Stimulated activated CD4-positive, alpha-beta T cell treated with anti-CD3 and anti-CD28 coated beads, Interleukin-1b, Interleukin-23, amount 100 ng/mL, for 4 hours (primary cell): ENCODE data around the gene HLA-B.
"Not testable (repeated sequence)": the region's sequence is repeated elsewhere in the genome, so short reads cannot be mapped to it uniquely, and the experiment has no call there.

ENCODE experiments used
- DNase-seq, 2 donors: peaks; one replicate each; pipeline ENCODE4 v3.0.0-alpha.2; 2020; ENCODE audit warnings: low read depth in 2 of 2

Gene HLA-B

DNA sequence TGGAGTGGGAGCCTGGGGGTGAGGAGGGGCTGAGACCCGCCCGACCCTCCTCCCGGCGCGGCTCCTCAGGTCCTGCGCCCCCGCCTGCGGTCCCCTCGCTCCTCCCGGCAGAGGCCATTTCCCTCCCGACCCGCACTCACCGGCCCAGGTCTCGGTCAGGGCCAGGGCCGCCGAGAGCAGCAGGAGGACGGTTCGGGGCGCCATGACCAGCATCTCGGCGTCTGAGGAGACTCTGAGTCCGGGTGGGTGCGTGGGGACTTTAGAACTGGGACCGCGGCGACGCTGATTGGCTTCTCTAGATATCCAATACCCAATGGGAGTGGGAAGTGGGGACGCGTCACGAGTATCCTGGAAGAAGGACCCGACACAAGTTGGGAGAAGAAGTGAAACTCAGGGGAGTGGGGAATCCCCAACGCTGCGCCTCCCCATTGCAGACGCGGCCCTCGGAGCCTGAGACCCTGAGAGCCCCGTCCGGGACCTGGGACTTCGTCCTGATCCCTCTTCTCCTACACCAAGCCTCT is at the start of gene HLA-B:
Gene HLA-B (minus strand): TSS at position 234 of the 521 bp plus-strand sequence. CDS start 21 bp downstream, at position 213.
- peak; percentile 60 to 72 for DNase-seq

DNA sequence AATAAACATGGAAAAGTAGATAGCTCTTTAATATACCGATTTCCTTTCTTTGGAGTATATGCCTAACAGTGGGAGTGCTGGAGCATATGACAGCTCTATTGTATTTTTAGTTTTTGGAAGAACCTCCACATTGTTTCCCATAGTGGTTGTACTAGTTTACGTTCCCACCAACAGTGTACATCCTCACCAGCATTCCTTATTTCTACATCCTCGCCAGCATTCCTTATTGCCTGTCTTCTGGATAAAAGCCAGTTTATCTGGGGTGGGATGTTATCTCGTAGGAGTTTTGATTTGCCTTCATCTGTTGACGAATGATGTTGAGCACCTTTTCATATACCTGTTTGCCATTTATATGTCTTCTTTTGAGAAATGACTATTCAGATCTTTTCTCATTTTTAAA is 49.0 kb upstream of the HLA-B start:
- no peak for DNase-seq

DNA sequence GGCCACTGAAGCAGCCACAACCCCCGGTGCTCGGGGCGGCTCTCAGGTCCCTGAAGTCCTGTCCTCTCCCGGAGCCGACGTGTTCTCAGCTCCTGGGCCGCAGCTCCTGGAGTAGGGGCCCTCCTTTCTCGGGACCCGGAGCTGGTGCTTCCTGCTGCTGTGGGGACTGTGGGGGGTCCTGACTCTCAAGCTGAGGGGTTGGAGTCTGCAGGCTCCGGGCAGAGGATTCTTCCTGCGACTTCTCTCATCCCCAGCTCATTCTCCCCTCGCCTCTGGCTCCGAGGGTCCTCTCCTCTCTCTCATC is 47.0 kb upstream of the HLA-B start:
- DNase-seq = not testable (repeated sequence)

DNA sequence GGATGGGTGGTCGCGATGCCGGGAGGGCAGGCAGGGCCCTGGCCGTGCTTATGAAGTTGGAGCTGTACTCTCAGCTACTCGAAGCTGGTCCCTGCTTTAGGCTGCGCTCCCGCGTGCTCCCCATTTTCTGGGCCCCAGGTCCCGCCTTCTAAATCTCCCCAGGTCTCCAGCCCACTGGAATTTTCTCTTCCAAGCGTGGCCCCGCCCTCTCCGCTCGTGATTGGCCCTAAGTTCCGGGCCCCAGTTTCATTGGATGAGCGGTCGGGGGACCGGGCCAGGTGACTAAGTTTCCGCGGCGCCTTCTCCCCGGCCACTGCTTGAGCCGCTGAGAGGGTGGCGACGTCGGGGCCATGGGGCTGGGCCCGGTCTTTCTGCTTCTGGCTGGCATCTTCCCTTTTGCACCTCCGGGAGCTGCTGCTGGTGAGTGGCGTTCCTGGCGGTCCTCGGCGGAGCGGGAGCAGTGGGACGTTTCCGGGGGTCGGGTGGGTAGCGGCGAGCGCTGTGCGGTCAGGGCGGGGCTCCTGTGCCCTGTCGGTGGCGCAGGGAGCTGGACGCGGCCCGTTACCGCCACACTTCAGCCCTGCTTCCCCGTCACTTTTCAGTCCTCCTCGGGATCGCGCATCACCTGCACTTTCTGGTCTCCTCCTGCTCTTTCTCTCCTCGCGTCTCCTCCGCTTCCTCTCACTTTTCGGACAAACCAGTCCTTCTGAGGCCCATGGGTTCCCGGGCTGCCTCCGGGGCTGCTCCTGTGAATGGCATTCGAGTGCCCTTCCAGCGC is 46.5 kb upstream of the HLA-B start, which contains the start of gene MICA:
Gene MICA (plus strand): TSS at position 313 of the 778 bp plus-strand sequence. CDS start 38 bp downstream, at position 351.
- DNase-seq = peak; percentile 43 to 65

DNA sequence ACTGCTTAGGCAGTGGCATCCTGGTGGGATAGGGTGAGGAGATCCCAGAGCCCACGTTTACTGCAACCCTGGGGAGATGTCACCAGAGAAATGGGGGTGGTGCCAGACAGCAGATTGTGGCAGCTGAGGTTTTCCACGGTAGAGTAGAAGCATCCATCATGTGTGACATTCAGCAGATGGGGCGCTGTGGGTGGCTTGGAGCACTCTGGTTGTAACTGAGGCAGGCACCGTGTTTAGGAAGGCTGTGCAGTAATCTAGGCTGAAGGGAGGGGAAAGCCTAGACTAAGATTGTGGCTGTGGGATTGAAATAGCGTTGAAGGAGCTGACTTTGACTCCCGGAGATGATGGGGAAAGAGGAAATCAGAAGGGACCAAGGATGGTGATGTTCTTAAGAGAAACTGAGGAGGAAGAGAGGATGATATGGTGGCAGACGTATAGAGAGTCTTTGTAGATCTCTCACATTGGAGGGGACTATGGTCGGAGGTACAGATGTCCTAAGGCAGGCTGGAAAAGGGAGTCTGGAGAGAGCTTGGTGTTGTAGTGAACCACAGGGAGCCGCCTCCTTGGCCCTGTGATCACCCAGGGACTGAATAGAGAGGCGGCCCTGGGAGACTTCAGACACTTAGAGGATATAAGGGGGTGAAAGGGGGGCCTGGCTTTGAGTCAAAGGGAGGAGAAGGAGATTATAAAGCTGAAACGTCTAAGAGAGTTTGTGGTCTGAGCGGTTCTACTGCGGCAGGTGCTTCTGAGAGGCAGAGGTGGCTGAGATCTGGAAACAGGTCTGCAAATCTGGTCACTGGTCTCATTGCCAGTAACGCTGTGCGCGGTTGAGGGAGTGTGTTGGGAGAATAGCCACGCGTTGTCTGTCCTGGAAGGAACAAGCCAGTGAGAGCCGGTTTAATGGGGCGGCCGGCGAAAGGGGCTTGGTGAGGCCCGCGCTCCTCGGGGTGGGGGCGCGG is 45.6 kb upstream of the HLA-B start:
- peak in 1 of 2 donors; percentile 16 for DNase-seq

DNA sequence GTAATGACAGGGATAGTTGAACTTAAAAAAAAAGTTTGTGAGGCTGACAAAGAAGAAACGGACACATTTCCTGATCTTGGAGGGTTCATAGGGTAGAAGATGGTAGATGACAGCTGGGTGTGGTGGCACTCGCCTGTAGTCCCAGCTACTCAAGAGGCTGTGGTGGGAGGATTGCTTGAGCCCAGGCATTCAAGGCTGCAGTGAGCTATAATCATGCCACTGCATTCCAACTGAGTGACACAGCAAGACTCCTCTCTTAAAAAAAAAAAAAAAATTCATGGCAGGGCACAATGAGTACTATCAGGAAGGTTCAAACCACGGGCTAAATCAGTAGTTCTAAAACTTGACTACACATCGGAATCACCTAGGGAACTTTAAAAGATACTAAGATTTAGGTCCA is 44.4 kb upstream of the HLA-B start:
- DNase-seq = no peak

DNA sequence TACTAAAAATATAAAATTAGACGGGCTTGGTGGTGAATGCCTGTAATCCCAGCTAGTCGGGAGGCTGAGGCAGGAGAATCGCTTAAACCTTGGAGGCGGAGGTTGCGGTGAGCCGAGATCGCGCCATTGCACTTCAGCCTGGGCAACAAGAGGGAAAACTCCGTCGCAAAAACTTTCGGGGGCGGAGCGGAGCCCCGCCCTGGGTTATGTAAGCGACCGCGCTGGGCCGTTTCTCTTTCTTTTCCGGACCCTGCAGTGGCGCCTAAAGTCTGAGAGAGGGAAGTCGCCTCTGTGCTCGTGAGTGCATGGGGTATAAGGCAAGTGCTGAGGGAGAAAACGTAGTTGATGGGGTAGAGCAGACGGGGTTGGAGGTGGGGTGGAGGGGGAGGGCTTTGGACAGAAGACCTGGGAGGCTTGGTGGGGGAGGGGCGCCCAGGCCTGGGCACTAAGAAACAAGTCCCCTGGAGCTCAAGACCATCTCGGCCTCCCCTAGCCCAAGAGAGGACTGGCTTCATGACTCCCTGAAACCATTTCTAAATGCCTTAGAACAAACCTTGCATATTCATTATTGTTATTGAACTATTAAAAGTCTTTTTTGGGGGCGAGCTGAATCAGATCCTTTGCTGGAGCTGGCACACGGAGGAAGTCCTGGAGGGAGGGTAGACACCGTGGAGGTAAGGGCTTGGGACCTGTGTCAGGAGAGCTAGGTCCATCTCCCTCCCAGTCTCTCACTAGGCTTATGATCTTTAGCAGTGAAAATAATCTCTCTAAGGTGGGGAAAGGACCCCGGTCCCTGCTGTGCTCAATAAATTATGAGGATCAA is 43.7 kb upstream of the HLA-B start:
- DNase-seq = peak; percentile 55 to 65

DNA sequence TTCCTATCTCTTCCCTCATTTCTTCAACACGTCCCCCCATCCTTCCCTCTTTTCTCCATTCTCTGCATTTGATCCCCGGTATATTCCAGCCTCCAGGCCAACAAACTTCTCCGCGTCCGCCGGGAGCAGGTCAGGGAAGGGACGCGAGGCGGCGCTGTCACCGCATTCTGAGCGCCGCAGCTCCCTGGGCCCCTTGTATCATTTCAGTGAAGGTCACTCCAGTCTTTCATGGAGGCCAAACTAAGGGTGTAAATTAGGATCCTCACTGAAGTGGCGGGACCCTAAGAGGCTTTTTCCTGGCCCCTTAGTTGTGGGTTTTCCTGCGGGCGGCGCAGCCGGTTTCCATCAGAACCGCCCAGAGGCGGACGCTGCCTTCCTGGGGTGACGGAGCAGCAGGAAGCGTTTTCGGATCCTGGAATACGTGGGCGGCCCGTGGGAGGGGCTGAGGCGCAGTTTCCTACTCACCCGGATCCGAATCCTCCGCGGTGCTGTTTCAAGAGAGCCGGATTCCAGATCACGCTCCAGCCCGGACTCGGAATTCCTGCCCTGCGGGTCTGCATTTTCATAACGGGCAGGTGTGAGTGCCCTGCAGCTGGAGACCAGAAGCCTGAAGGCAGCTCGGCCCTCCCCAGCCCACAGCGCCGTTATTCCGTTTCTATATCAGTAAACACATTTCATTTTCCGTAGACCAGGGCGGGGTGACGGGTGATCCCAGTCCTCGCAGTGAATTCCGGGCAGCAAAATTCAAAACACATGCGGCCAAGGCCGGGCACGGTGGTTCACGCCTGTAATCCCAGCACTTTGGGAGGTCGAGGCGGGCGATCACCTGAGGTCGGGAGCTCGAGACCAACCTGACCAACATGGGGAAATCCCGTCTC is 42.8 kb upstream of the HLA-B start:
- DNase-seq = peak; percentile 41 to 47

DNA sequence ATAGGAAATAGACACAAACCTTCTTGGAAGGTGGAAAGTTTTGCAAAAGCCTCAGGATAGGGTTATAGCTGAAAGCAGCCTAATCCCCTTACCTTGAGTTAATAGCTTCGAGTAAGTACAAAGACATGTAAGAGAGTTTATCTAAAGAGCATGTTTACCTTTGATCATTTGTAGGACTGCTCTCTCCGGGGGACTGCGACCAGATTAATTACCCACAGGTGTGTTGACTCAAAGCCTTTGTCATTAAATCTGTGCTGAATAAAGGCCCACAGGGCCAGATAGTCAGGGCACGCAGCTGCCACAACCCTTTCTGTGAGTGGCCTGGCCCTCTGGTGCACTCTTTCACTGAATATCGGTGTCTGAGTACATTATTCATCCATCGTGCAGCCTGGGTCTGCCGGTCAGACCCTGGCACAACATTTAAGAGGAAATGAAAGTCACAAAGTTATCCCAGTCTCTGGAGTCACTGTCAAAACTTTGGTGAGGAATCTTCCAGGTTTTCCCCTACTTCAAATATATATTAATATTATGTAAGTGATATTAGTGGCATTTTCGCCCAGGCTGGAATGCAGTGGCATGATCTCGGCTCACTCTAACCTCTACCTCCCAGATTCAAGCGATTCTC is 41.0 kb upstream of the HLA-B start:
- DNase-seq = no peak

DNA sequence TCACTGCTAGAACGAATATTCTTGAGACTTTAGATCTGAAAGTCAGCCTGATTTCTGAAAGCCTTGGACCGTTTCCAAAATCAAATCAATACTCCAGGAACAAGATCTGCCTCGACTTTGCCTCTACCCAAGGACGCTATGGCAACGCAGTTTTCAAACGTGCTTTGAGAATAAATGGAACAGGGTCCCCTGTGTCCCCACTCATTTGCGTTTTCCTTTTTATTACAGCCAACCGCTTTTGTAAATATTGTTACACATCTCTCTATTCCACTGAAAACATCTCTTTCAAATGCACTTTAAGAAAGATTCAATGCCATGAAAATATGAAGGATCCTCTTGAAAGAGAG is 40.1 kb upstream of the HLA-B start:
- not testable (repeated sequence) for DNase-seq

DNA sequence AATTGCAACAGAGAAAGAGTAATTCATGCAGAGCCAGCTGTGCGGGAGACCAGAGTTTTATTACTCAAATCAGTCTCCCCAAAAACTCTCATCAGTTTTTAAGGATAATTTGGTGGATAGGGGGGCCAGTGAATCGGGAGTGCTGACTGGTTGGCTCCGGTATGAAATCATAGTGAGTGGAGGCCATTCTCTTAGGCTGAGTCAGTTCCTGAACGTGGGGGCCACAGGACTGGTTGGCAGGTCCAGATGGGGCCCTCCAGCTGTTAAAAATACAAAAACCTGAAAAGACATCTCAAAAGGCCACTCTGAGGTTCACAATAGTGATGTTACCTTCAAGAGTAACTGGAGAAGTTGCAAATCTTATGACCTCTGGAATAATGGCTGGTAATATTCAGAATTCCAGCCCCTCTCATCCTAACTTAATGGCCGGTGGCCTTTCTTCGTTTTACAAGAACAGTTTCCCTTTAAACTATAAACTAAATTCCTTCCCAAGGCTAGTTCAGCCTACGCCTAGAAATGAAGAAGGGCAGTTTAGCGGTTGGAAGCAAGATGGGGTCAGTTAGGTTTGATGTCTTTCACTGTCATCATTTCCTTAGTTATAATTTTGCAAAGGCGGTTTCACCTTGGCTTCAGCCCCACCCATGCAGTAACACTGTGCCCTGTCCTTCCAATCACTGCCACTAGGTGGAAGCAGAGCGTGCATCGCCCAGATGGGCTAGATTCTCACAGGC is 39.6 kb upstream of the HLA-B start:
- DNase-seq = peak; percentile 82 to 89

DNA sequence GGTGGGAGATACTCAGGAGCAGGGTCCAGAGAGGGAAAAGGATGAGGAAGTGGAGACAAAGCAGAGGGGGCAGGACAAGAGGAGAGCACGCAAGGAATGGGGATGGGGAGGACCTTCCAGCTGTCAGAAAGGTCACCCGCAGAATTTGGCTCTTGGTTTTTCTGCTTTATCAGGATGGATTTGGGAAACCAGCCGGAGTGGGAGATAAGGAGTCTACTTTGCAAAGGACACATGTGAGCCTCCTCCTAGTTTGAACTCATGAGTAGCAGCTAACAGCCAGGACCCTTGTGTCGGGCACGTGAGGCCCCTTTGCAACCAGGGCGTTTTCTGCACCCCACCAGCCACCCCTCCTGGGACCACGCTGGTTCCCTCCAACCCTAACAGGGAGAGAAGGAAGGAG is 38.9 kb upstream of the HLA-B start:
- no peak for DNase-seq

DNA sequence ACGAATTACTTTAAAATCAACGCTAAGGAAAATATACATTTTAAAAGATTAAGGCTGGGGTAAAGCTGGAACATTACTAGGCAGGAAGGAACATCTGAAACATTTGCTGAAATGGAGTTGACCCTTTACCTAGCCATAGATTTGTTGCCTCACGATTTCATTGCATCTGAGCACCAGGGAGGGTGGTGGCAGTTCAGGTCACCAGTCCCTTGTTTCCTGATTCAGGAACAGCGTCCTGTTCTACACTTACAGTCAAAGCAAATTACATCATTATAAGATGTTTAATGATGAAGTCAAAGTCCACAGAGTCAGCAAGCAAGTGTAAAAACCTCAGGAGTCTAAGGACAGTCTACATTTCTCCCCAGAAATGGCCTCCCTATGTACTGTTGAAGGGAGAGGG is 37.4 kb upstream of the HLA-B start:
- DNase-seq = no peak

DNA sequence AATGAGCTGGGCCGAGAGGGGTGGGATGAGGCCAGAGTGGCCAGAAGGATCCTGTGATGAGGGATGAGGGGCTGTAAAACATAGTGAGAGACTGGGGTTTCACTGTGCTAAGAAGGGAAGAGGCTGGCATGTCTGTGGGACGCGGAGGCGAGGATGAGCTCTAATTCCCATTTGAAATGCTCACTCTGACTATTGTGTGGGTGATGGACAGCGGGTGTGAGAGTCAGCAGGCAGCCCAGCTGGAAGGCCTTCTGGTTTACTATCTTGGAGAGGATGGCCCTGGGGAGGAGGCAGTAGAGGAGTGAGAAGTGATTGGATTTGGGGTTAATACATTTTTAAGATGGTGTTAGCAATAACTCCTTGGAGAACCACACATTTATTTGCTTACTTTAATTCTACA is 37.0 kb upstream of the HLA-B start:
- DNase-seq = no peak

DNA sequence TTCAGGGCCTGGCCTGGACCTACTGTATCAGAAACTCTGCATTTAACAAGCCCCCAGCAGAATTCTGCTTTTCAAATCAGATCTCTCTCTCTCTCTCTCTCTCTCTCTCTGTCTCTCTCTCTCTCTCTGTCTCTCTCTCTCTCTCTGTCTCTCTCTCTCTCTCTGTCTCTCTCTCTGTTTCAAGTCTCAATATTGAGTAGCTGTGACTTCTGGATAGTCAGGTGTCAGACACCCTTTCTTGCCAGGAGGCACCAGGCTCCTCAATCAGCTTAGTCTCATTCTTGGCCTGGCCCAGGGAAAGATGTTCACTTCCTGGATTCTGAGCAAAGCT is 32.8 kb upstream of the HLA-B start:
- not testable (repeated sequence) for DNase-seq

DNA sequence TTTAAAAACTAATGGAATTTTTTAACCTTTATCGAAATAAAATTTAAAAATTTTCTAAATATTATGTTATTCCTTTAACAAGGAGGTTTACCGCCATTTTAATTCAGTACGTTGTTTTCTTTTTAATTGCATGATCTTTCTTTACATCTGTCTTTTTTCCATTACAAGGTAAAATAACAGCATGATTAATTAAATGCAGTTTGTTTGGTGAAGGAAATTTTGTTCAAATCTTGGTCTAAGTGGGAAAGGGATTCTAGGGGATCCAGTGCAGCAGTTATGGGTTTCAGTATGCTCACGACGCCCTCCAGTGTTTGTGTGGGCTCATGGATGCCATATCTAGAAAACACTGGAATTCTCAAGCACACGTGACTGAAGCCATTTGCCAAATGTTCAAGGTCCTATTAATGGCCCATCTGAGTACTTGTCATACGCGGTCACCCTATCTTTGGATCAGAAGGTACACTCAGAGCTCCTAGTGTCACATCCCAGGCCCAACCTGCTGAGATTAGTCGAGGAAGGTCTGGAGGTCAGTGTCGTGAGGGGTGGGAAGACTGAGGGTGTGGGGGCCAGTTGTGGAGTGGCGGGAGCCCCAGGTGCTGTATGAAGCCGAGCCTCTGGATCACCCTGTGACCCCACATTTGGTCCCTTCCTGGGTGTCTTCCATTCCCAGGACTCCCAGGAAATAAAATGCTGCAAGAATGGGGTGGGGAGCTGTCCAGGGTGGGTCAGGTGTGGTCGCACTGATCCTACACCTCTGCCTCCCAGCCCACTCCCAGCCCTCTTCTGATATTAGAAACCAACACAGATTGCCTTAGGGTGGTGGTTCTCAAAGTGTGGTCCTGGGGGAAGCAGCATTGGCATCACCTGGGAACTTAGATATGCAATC is 32.2 kb upstream of the HLA-B start:
- not testable (repeated sequence) for DNase-seq

DNA sequence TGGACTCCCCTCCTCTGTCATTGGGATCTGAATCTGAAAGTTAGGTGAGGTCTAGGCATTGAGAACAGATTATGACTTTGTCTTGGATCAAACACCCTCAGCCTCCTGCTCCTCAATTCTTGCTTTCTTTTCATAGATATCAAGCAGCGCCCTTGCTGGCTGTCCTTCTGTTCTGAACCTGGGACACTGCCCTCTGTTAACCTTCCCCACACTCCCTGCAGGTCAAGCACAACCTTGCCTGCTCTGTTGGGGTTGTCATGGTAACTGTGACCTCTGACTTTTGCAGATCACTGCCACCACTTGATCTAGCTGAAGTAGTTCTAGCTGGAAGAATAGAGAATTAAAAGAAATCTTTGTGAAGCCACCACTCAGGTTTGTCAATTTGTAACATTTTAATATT is 30.0 kb upstream of the HLA-B start:
- DNase-seq = no peak

DNA sequence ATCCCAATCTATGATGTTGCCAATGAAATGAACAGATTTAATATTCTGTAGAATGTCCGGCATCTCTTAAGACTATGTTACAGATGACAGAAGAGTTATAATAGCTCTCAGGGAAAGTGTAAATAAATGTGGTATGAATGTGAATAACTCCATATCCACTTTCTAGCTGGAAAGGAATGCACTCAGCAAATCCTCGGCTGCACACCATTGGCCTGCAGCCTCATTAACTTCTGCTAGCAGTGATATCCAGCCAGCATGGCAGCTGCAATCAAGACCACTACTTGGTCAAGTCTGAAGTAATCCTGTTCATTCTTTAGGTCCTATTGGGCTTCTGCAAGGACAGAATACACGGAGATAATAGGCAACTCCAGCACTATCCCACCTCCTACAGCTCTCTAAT is 29.1 kb upstream of the HLA-B start:
- no peak for DNase-seq

DNA sequence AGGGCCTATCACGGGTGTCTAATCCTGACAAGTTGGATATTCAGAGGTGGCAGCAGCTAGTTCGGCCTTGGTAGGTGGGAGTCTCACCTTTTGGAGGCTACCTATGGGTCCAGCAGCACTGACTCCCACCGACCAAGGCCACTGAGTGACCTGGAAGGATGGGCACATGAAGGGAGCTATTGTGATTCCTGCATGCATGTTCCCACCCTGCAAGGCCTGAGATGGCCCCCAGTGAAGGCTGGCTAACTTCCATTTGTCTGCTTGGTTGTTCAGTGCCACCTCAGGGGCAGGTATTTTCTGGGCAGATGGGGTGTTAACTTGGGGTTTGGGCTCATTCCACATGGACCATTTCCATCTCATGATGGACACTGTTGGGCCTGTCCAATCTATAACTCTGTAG is 28.1 kb upstream of the HLA-B start:
- DNase-seq = no peak
